ENCODE measurements around the gene TBC1D22A. TPM values are rescaled to one million over a fixed set of nuclear protein-coding genes. Genes with fewer than 3 reads are reported as not detected.

Gene TBC1D22A
- total and polyA plus RNA-seq, 2 experiments from 2014 or later: 16.6 to 18.5 TPM

DNA sequence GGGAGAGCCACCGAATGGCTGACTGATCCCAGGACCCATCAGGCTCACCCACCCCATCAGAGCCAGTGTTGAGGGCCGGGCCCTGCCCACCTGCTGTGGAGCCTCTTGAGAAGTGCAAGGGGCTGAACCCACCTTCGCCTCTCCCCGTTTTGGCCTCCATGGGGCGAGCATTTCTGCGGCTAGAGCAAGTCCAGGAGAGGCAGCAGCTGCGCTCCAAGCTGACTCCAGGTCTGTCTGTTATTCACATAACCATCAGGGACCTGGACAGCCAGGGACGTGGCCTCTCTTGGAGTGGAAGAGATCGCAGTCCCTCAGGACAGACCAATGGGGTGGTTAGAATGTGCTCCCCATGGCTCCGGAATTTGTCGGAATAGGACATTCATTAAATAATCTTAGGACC lies 231.8 kb downstream of the TBC1D22A start:
- no peak for DNase-seq (ENCODE audit: low read depth in 1 of 2, low spot score in 1 of 2)
- H3K27ac ChIP-seq: no peak overlapping the region
- H3K27me3 ChIP-seq: no peaks in the 10 kb centered on the region
- no peak overlapping the region for H3K4me3 ChIP-seq
- no peaks in the 10 kb centered on the region for H3K36me3 ChIP-seq
- peaks cover 7% of the 10 kb centered on the region for H3K4me1 ChIP-seq (ENCODE audit: low read depth)
- TF ChIP-seq, protein P1, sequence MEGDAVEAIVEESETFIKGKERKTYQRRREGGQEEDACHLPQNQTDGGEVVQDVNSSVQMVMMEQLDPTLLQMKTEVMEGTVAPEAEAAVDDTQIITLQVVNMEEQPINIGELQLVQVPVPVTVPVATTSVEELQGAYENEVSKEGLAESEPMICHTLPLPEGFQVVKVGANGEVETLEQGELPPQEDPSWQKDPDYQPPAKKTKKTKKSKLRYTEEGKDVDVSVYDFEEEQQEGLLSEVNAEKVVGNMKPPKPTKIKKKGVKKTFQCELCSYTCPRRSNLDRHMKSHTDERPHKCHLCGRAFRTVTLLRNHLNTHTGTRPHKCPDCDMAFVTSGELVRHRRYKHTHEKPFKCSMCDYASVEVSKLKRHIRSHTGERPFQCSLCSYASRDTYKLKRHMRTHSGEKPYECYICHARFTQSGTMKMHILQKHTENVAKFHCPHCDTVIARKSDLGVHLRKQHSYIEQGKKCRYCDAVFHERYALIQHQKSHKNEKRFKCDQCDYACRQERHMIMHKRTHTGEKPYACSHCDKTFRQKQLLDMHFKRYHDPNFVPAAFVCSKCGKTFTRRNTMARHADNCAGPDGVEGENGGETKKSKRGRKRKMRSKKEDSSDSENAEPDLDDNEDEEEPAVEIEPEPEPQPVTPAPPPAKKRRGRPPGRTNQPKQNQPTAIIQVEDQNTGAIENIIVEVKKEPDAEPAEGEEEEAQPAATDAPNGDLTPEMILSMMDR (IDR thresholded peaks at IDR 0.05; ENCODE audit: low read depth, low read length): no peak
- no peaks in the 10 kb centered on the region for H3K9me3 ChIP-seq (ENCODE audit: low read depth)

DNA sequence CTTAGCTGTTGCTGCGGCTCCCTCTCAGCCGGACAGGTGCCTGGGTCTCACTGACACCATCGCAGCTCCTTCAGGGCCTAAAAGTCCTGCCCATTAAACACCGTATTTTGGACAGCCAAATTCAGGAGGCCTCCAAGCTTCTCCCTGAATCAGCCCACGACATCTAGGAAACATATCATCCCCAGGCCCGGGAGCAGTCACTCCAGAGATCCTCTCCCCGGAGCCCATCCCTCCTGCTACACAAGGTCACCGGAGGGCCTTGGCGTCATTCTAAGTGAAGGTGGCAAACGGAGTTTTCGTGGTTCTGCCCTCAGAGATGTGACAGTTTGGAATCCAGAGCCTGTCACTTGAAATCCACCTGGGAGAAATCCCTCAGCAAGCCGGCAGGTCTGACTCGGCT lies 232.5 kb downstream of the TBC1D22A start:
- TF ChIP-seq, protein P1 (IDR thresholded peaks at IDR 0.05; ENCODE audit: low read depth, low read length): no peak
- Histone ChIP-seq H3K4me1 (ENCODE audit: low read depth) (peaks cover 7% of the 10 kb centered on the region), H3K27ac (no peak overlapping the region), H3K27me3 (no peaks in the 10 kb centered on the region), H3K4me3 (no peak overlapping the region), H3K9me3 (ENCODE audit: low read depth) (no peaks in the 10 kb centered on the region), H3K36me3 (no peaks in the 10 kb centered on the region)
- no peak for DNase-seq (ENCODE audit: low read depth in 1 of 2, low spot score in 1 of 2)

DNA sequence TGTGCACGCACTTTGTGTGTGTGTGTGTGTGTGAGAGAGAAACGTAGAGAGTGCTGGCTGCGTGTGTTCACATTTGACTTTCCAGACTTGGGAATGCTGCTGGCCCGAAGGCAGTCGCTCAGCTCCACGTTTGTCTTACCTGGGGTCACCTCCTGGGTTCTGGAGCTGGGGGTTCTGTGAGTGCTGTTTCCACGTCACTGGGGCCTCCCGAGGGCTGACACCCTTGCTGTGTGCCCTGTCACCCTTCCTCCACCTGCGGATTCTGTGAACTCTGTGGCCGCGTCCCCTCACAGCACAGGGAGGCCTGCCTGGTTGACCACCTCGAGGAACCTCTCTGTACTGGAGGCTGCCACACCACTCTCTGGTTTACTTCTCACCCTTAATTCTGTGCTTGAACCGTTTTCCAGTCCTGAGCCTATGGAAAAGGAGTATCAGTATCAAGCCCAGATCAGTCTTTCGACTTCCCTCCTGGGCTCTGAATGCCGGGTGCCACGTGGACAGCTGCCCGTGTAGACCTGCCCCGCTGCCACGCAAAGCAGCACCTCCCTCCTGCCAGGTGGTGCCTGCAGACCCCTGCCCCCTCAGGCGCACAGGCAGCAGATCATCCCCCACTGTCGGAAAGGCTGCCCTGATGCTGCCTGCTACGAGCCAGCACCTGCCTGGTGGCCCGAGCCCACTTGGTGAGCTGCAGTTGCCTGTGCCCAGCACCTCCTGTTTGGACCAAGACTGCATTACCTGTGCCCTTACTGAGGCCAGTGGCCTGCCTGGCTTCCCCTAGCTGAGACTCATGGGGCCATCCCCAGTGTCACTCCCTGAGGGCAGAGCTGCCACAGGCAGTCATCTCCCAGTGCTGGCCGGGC lies 233.3 kb downstream of the TBC1D22A start:
- no peak for DNase-seq (ENCODE audit: low read depth in 1 of 2, low spot score in 1 of 2)
- Histone ChIP-seq H3K9me3 (ENCODE audit: low read depth) (no peaks in the 10 kb centered on the region), H3K27ac (no peak overlapping the region), H3K36me3 (no peaks in the 10 kb centered on the region), H3K4me1 (ENCODE audit: low read depth) (peaks cover 7% of the 10 kb centered on the region), H3K4me3 (no peak overlapping the region), H3K27me3 (no peaks in the 10 kb centered on the region)
- TF ChIP-seq, protein P1 (IDR thresholded peaks at IDR 0.05; ENCODE audit: low read depth, low read length): no peak

DNA sequence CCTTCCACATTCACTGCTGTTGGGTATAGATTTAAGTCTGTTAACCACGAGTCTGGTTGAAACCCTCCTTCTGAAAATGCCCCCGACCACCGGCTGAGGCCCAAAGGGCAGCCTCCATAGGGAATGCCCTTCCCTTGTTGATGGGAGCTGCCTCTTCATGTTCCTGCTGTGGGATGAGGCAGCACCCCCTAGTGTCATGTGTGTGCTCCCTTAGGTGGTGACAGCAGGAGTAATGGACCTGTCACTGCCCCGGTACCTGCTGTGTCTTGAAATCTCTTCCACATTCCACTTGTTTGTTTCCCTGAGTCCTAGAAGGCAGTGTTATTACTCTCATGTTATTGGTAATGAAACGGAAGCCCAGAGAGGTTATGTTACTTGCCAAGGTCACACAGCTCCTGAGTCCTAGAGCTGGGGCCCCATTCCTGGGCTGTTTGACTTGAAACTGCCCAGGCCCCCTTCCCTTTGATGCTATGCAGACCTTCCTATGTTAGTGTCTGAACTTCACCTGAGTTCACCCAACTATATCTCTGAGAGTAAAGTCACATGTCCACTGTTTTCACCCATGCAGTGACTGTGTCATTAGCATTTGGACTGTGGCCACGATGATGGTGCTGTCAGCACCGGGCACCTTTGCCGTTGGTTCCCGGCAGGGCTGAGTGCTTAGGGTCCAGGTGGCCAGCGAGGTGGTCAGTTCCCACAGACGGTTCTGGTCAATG lies 234.3 kb downstream of the TBC1D22A start:
- DNase-seq (ENCODE audit: low read depth in 1 of 2, low spot score in 1 of 2): no peak

DNA sequence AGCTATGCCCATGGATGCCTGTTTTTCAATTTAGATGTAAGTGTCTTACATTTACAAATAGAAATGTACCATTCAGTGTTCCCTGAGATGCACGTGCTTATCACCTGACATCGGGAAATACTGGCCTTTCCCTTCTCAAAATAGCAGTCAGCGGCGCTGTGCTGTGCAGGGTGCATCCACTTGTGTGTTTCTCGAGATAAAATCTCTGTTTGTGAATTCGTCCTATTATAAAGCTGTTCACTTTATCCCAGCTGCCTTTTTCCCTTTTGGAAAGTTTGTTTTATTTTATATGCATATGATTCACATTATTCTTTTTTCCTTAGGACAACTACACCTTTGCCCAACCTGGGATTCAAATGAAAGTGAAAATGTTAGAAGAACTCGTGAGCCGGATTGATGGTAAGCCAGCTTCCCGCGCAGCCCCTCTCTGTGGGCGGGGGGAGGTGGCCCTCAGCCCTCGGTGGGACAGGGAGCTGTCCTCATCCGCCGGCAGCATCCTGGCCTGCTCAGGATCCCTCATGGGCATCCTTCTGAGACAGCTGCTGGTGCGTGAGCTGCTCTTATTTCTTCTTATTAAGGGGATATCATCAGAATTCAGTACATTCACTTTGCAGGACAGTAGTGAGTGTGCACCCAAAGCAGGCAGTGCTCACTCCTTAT lies 235.0 kb downstream of the TBC1D22A start:
- Histone ChIP-seq H3K4me1 (ENCODE audit: low read depth) (peaks cover 7% of the 10 kb centered on the region), H3K27me3 (no peaks in the 10 kb centered on the region), H3K27ac (no peak overlapping the region), H3K9me3 (ENCODE audit: low read depth) (no peaks in the 10 kb centered on the region), H3K4me3 (no peak overlapping the region), H3K36me3 (no peaks in the 10 kb centered on the region)
- TF ChIP-seq, protein P1 (IDR thresholded peaks at IDR 0.05; ENCODE audit: low read depth, low read length): no peak
- DNase-seq (ENCODE audit: low read depth in 1 of 2, low spot score in 1 of 2): no peak

More for the DNA sequence above, 234.3 kb downstream of the TBC1D22A start:
- no peak overlapping the region for H3K4me3 ChIP-seq
- TF ChIP-seq, protein P1 (IDR thresholded peaks at IDR 0.05; ENCODE audit: low read depth, low read length): no peak
- no peaks in the 10 kb centered on the region for H3K36me3 ChIP-seq
- peaks cover 7% of the 10 kb centered on the region for H3K4me1 ChIP-seq (ENCODE audit: low read depth)
- no peak overlapping the region for H3K27ac ChIP-seq
- H3K27me3 ChIP-seq: no peaks in the 10 kb centered on the region
- H3K9me3 ChIP-seq (ENCODE audit: low read depth): no peaks in the 10 kb centered on the region

All from cardiac muscle cell (in vitro differentiated cells and primary cell).